ENCODE data around the gene RSF1.

GRCh38 chr11:77617892-77618291 is 202.6 kb downstream of the RSF1 start:
- TF ChIP-seq POLR2A (IDR thresholded peaks at IDR 0.05; ENCODE audit: low read length) = no peak
- no peak for TF ChIP-seq GATA1 (IDR thresholded peaks at IDR 0.05; ENCODE audit: low read depth, low read length)

All from erythroblast (primary cell).